NCI-H1436 treated with DMSO at 0.1 percent for 48 hours (cell line): Measurements from ENCODE around the gene ITGAV.
"Not testable (repeated sequence)": the region's sequence is repeated elsewhere in the genome, so short reads cannot be mapped to it uniquely, and the experiment has no call there.

Experiments used
- DNase-seq: peaks from one replicate; lab custom pipeline; 2025; lab: John Stamatoyannopoulos, UW

ITGAV gene

DNA sequence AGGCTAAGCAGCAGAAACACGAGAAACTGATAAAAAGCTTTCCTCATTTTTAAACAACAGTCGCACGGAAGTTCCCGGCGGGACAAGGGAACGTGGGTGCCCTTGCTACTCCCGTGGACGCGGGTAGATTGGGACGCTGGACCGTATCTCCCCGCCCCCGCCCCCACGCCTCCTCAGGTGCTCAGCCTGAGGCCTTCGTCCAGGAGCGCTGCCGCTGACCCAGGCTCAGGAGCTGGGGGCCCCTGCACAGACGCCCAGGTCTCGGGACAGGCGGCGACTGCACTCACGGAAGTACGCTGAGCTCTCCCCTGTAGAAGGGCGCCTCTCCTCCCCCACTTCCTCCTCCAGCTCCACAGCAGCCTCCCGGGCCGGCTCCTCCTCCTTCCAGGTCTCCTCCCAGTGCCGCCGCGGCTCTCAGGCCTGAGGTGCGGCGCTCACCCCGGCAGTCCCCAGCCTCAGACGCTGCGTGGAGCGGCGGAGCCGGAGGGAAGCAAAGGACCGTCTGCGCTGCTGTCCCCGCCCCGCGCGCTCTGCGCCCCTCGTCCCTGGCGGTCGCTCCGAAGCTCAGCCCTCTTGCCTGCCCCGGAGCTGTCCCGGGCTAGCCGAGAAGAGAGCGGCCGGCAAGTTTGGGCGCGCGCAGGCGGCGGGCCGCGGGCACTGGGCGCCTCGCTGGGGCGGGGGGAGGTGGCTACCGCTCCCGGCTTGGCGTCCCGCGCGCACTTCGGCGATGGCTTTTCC is at the start of gene ITGAV:
TSS of gene ITGAV (plus strand) at position 445 of the 738 bp plus-strand sequence. CDS start at position 728, 283 bp downstream.
- DNase-seq = no peak

DNA sequence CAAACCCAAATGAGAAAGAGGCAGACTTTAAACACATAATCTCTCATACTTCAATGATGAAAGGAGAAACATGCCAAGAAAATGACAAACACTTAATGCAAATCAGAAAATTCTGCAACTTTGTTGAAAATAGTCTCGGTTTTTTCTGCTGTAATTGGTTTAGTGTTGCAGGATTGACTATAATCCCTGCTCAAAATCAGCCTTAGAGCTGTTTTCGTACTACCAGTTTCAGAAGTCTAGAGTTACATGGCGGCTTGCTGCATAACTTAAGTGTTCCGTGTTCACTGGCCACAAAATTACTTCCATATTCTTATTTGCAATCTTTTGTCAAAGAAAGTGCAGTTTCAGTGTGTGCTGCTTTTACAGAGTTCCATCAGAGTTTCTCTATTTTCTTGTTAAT is 48.9 kb upstream of the ITGAV start:
- DNase-seq = no peak

DNA sequence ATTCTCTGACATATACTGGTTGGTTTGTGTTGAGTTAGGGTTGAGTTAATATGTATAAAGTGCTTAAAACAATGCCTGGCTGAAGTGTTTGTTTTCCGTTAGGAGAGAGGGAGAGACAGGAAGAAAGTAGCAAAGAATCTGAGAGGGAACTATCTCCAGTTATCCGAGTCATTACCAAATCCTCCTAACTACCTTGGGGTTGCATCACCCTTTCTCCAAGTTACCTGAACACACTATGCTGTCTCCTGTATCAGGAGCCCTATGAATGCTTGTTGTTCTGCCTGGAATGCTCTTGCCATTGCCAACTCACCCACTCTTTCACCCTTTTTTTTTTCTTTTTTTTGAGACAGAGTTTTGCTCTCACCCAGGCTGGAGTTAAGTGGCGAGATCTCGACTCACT is 47.9 kb upstream of the ITGAV start:
- no peak for DNase-seq

DNA sequence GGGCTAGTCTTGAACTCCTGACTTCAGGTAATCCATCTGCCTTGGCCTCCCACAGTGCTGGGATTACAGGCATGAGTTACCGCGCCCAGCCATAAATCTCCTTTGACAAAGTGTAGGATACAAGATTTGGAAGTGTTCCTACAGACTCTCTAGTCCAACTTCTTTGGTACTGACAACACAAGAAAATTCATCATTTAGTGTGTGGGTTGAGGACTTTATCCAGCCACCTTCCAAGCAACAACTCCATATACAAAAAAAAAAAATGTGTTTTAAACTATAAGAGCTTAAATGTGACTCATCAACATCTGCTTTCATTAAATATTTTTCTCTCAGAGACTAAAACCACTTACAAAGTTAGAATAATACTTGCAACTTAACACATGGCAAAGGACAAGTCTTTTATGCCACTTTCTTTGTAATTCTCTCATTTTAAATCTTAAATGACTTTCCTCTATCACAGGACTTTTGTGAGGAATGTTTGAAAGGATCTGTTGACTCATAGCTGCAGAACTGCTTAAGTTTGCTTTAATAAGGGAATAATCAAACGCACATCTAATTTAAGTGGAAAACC is 46.2 kb upstream of the ITGAV start:
- DNase-seq = no peak

DNA sequence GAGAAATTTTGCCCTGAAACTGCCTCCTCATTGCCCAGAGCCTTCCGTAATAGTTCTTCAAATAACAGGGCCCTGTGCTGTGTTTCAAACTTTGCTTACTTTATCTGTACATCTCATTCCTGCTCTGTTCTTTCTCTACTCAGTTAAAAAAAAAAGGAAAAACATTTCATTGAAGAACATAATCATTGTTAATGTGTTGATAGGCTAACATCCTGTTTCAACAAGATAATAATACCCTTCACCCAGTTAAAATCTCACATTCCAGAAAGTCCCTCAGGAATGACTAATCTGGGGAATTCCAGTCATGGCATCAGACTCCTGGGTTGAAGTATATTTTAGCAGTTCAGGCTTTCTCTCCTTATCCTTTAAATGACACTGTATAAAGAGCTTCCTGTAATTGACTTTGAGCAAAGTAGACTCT is 45.6 kb upstream of the ITGAV start:
- DNase-seq = no peak

DNA sequence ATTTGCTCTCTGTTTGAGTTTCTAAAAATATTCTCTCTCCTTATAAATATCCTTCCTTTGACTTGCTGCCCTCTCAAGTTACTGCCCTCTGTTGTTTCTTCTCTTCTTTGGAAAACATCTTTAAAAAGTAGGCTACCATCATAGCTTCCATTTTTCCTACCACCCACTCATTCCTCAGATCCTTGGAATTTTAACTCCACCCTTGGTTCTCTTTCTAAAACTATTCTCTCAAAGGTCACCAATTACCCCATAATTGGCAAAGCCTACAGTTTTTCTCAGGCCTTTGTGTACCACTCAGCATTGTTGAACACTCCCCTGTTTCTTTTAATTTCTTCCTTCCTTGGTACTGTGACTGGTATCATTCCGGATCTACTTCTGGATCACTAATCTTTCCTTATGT is 43.0 kb upstream of the ITGAV start:
- no peak for DNase-seq

DNA sequence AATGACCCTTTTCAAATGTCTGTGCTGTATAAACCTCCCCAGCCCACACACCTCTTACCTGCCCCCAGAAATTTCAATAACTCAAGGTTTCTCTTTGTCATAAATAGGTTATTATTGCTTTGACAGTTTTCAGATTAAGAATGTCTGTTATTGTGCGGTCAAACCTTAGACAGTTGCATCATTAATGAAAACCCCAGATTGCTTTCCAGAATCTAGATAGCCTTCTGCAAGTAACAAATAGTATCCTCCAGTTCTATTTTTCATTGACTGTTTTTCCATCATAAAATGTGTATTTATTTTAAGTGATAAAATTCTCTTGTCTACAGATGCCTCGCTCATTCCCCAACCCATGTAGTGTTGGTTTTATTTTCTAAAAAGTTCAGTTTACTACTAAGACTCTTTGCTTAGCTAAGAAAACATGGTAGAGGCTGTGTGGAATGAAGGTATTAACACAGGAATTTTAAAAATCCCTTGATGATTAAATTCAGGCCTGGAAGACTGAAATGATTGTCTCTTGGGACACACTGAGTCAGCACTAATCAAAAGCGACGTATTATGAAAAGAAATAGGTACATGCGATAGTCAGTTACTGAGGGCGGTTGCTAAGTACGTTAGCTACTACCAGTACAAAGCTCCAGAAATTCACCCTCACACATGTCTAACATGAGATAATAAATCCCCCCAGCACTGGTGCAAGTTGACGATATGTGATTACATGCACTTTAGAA is 38.4 kb upstream of the ITGAV start:
- no peak for DNase-seq

DNA sequence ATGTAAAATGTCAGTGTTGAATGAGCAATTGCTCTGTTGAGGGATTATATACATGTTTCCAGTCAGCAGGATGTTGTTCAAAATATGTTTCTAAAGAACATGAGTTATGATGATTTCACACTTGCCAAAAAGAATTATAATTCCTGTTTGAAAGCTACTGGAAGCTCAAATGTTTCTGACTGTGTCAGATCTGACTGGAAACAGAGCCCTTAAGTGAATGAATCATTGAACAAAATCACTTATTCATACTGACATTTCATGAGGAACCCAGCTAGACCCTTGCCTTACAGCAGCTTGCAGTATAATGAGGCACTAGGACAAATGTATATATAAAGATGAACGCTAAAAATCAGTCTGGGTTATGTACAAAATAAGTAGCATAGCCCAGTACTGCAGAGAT is 35.4 kb upstream of the ITGAV start:
- DNase-seq = no peak

DNA sequence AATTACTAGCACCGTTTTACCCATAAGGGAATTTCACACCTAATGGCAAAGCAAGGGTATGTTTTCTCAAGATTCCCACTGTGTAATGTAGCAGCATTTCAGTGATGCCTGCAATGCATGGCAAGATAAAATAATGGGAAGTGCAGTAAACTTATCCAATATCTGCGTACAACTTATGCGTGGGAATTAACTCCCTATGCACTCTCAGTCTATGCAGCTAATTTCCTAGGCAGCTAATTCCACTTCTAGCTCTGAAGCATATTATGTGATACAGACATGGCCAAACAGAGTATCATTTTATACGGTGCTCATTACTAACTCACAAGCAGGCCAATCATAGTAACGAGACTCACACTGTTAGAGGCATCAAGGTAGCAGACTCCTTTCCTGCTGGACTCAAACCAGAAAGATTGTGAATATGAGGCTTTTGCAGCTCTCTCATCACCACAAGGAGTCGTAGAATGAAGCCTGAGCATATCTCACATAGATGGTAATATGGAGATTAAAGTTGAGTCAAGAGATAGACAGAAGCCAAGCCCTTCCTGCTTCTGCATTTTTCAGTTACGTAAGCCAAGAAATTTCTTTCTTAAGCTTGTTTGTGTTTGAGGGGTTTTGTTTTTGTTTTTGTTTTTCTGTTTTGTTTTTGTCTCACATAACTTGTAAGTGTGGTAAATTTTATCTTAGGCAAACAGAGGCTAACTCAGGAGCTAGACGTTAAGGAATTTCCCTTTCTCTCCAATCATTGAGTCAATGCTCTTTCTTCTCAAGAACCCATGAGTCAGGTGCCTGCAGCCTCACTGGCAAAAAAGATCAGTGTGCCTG is 34.8 kb upstream of the ITGAV start:
- no peak for DNase-seq

DNA sequence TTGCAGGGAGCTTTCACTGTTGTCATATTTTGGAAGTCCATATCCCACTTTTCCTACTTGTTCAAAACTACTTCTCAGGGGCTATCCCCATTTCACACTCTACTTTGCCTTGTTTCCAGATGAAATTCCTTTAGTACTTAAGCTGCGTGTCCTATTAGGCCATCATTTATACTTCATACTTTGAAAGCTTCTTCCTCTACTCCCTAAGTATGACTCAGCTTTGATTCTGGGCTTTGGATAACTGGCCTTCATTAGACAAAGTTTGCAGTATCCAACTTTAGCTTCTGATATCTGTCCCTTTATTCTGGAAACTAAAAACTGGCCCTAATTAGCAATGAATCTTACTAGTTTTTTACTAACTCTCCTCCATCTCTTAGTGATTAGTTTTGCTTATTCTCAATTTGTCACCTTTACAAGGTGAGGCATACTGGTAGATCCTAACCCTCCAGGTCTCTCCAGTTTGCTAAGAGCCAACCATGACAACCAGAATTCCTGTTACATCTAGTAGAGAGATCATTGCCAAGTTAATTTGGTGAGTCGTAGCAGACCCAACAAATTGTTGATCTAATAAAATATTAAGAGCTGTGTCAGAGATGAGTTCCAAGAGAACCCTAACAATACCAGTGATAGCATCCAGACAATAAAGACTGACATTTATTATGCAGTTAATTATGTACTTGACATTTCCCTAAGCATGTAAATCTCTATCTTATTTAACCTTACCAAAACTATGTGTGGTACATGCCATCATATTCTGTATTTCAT is 31.2 kb upstream of the ITGAV start:
- DNase-seq = no peak

DNA sequence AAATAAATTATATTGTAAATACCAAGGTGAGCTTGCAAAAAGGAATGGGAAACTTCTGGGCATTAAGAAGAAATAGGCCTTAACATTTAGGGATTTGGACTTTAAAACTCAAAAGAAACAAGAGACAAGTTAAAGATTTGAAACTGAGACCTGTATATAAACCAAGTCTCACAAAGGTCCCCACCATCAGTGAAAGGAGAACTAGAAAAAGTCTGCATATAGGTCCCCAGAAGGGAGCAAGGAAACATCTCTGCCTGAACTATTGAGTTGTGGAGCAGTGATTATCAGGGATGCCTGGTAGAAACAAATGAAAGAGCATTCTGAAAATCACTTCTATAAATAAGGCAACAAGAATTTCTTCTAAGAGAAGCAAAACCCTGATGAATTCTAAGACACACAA is 30.5 kb upstream of the ITGAV start:
- DNase-seq = no peak

DNA sequence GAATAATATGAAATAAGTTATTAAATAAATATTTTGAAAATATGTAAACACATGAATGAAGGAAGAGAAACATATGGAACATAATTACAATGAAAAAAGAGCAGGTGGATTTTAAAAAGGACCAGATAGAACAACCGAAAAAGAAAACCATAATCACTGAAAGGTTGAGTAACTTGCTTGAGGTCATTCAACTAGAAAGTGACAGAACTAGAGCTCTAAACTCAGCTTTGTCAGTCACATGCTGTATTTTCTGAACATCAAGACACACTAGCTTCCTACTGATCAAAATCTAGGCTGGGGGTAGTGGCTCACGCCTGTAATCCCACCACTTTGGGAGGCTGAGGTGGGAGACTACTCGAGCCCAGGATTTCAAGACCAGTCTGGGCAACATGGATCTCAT is 30.0 kb upstream of the ITGAV start:
- no peak for DNase-seq

DNA sequence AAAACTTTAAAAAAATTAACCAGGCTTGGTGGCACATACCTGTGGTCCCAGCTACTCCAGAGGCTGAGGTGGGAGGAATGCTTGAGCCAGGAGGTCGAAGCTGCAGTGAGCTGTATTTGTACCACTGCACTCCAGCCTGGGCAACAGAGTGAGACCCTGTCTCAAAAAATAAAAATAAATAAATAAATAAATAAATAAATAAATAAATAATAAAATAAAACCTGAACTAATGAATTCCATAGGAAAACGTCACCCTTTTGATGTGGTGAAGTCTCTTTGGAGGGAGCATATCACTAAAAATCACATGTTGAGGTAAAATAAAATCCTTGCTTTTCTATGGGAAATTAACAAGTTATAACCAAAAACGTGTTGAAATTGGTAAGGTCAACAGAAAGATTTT is 29.6 kb upstream of the ITGAV start:
- no peak for DNase-seq

DNA sequence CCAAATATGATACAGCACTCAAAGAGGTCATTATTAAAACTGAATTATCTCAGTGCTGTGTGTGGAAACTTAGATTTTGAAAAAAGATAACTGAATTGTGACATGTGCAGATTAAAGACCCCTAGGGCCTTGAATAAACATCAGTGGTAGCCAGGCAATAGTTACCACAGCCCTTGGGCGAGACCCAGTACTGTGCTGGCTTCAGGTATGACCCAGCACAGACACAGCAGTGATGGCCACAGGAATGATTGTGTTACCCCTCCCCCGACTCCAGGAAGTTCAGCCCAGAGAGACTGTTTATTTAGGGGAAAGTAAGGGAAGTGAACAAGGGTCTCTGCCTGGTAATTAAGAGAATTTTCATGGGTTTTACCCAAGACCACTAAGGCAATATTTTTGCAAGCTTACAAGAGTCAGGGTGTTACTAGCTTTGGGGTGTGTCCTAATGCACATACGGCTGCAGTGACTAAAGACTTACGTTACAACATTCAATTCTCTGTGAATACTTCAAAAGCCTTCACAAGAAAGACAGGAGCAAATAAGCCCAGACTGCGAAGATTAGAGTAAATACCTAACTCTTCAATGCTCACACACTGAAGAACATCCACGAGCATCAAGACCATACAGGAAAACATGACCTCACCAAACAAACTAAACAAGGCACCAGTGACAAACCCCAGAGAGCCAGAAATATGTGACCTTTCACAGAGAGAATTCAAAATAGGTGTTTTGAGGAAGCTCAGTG is 28.2 kb upstream of the ITGAV start:
- no peak for DNase-seq

DNA sequence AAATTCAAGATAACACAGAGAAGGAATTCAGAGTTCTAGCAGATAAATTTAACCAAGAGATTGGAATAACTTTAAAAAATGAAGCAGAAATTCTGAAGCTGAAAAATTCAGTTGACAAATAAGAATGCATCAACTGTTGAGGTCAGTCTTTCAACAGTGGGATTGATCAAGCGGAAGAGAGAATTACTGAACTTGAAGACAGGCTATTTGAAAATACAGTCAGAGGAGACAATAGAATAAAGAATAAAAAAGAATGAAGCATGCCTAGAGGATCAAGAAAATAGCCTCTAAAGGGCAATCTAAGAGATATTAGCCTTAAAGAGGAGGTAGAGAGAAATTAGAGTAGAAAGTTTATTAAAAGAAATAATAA is 27.7 kb upstream of the ITGAV start:
- no peak for DNase-seq

DNA sequence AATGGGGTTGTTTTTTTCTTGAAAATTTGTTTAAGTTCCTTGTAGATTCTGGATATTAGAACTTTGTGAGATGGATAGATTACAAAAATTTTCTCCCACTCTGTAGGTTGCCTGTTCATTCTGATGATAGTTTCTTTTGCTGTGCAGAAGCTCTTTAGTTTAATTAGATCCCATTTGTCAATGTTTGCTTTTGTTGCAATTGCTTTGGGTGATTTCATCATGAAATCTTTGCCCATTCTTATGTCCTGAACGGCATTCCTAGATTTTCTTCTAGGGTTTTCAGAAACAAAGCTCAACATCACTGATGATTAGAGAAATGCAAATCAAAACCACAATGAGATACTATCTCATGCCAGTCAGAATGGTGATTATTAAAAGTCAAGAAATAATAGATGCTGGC is 21.3 kb upstream of the ITGAV start:
- not testable (repeated sequence) for DNase-seq

DNA sequence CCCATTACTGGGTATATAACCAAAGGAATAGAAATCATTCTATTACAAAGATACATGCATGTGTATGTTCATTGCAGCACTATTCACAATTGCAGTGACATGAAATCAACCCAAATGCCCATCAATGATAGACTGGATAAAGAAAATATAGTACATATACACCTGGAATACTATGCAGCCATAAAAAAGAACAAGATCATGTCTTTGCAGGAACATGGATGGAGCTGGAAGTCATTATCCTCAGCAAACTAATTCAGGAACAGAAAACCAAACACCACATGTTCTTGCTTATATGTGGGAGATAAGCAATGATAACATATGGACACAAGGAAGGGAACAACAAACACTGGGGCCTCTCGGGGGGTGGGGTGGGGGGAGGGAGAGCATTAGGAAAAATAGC is 20.7 kb upstream of the ITGAV start:
- DNase-seq = not testable (repeated sequence)

DNA sequence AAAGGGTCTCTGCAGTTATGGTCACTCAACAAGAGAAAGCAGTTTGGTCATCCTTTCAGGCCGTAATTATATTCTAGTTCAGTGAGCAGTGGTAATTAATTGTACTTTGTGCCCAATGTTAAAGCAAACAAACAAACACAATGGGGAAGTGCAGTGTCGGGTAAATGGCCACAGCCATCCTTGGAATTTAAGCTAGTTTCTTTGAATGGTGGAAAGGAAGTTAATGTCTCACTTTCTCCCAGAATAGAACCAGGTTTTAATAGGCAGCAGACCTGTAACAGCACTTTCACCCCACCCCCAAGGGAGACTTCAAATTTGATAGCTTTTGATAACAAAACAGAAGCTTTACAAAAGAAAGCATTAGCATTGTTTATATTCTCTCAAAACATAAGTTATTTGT is 20.0 kb upstream of the ITGAV start:
- DNase-seq = no peak

DNA sequence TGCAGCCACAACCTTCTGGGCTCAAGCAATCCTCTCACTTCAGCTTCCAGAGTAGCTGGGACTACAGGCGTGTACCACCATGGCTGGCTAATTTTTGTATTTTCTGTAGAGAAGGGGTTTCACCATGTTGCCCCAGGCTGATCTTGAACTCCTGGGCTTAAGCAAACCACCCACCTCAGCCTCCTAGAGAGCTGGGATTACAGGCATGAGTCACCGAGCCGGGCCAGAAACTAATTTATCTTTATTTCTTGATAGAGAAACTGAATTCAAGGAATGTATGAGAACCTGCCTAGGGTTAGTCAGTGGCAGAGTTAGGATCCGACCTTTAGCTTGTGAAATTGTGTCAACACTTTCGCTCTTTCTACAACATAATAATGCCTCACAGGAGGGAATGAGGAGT is 19.3 kb upstream of the ITGAV start:
- no peak for DNase-seq

DNA sequence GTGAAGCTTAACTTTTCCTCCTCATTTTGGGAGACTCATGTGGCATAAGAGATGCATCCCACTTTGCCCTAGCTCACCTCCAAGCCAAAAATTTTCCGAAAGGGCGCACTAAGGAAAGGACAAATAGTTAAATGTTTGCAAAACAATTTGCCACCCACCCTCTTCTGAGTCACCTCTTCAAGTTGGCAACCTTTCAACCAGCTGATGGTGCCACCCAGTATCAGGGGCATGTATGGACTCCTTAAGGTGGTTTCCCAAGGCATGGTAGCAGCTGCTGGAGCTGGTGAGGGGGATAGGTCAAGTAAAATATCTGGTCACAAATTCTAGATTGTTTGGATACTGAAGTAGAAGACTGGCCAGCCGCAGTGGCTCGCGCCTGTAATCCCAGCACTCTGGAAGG is 17.2 kb upstream of the ITGAV start:
- no peak for DNase-seq

DNA sequence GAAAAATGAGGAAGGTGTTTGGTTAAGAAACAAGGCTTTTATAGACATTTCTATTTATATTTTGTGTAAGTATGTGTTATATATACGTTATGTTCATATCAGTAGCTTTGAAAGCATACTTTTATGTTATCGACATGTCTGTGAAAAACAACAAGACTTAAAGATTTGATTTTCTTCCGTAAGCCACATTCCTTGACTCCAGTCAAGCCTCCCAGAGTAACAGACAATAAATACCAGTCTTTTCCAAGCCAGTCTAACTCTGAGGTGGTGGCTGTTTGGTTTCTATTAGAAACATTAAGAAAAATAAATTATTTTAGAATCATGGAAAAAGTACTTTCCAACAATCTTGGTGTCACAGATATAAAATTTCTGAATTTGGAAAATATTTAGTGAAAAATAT is 16.3 kb upstream of the ITGAV start:
- DNase-seq = no peak
